GM10847 (cell line): ENCODE data around the gene CCDC187.

Source experiments
- POLR2A ChIP-seq: IDR thresholded peaks from 2 replicates; pipeline ENCODE4 v1.6.1; 2011; ENCODE audit not compliant: insufficient read length; ENCODE audit errors: extremely low read depth

CCDC187 gene

GRCh38 chr9:136299541-136299940 is 4.4 kb downstream of the CCDC187 start:
- TF ChIP-seq POLR2A = no peak

- no peak for TF ChIP-seq POLR2A
These were observed 4.8 kb downstream of the CCDC187 start for GRCh38 chr9:136299116-136299515.

- no peak for TF ChIP-seq POLR2A
These were observed 5.8 kb downstream of the CCDC187 start for GRCh38 chr9:136297766-136298735.

GRCh38 chr9:136297016-136297691 is 6.7 kb downstream of the CCDC187 start:
- no peak for TF ChIP-seq POLR2A

- TF ChIP-seq POLR2A = no peak
These were observed 7.4 kb downstream of the CCDC187 start for GRCh38 chr9:136296434-136297015.

- TF ChIP-seq POLR2A = no peak
These were observed 8.1 kb downstream of the CCDC187 start for GRCh38 chr9:136295542-136296433.

- no peak for TF ChIP-seq POLR2A
These were observed 8.8 kb downstream of the CCDC187 start for GRCh38 chr9:136295055-136295454.

GRCh38 chr9:136294437-136294836 is 9.5 kb downstream of the CCDC187 start:
- no peak for TF ChIP-seq POLR2A

- no peak for TF ChIP-seq POLR2A
These were observed 10.3 kb downstream of the CCDC187 start for GRCh38 chr9:136293476-136294077.

- TF ChIP-seq POLR2A = no peak
These were observed 11.1 kb downstream of the CCDC187 start for GRCh38 chr9:136292591-136293448.

GRCh38 chr9:136292026-136292538 is 11.8 kb downstream of the CCDC187 start:
- TF ChIP-seq POLR2A = no peak

GRCh38 chr9:136291306-136292025 is 12.4 kb downstream of the CCDC187 start:
- TF ChIP-seq POLR2A = no peak

GRCh38 chr9:136290508-136291000 is 13.3 kb downstream of the CCDC187 start:
- TF ChIP-seq POLR2A = no peak
